B cell (primary cell): Measurements from ENCODE around the gene ZP1. TPM values are rescaled to one million over a fixed set of nuclear protein-coding genes. Genes with fewer than 3 reads are reported as not detected.

Source experiments
- ATAC-seq: fragments of 200-7000 bp; cut with Tn5 transposase; one replicate; pipeline ENCODE4 v1.10.0; 2021; ENCODE audit warnings: low read depth, mild to moderate bottlenecking, moderate number of reproducible peaks, moderate library complexity
- CTCF ChIA-PET: fragments of 350-600 bp; sonication (Branson Sonifier 250); formaldehyde crosslinking; loops from one replicate; lab custom pipeline; 2021; ENCODE audit warnings: antibody characterized with exemption, inconsistent platforms; lab: Charles Lee
- POLR2A ChIA-PET: fragments of 350-600 bp; sonication (Branson Sonifier 250); formaldehyde crosslinking; loops from one replicate; lab custom pipeline; 2021; ENCODE audit warnings: antibody characterized with exemption; lab: Charles Lee
- DNase-seq: peaks from one replicate; pipeline ENCODE4 v3.0.0; 2013
- H2AFZ ChIP-seq: 2 replicates; pipeline ENCODE4 v1.6.1; 2012; ENCODE audit warnings: mild to moderate bottlenecking, low read depth, low read length; ENCODE audit not compliant: insufficient read depth, poor library complexity, severe bottlenecking
- H3K27ac ChIP-seq, 2 donors: 1 replicate in 1 of 2; 2 replicates in 1 of 2; pipeline ENCODE4 v1.5.1; 2012 to 2013; ENCODE audit warnings: low read length in 2 of 2, mild to moderate bottlenecking in 2 of 2, moderate library complexity in 1 of 2
- H3K27me3 ChIP-seq, 4 experiments: fragments of 200-600 bp in 1 of 4; sonication (generic) in 1 of 4; replicated peaks in 1 of 4; 1 replicate in 2 of 4; 2 replicates in 2 of 4; pipeline versions ENCODE4 v1.6.1 to v1.7.0; 2013 to 2016; ENCODE audit warnings: low read length in 3 of 4, mild to moderate bottlenecking in 2 of 4, mixed read lengths in 1 of 4, moderate library complexity in 1 of 4; ENCODE audit not compliant: insufficient read depth in 4 of 4, control insufficient read depth in 3 of 4; ENCODE audit errors: control extremely low read depth in 1 of 4
- H3K36me3 ChIP-seq, 2 experiments: replicated peaks in 1 of 2; 1 replicate in 1 of 2; 2 replicates in 1 of 2; pipeline versions ENCODE4 v1.6.1 to v1.7.1; 2013; ENCODE audit warnings: low read length in 1 of 2; ENCODE audit not compliant: insufficient read depth in 2 of 2, control insufficient read depth in 1 of 2; ENCODE audit errors: control extremely low read depth in 1 of 2, extremely low read depth in 1 of 2
- H3K4me1 ChIP-seq, 2 donors: fragments of 200-600 bp in 1 of 2; sonication (generic) in 1 of 2; 1 replicate in 1 of 2; 2 replicates in 1 of 2; pipeline versions ENCODE4 v1.5.1 to v1.6.1; 2013 to 2017; ENCODE audit warnings: low read length in 2 of 2; ENCODE audit not compliant: control insufficient read depth in 2 of 2, insufficient read depth in 2 of 2
- H3K4me2 ChIP-seq: replicated peaks from 2 replicates; pipeline ENCODE3; 2012; ENCODE audit warnings: mild to moderate bottlenecking, low read depth, low read length; ENCODE audit not compliant: poor library complexity, severe bottlenecking
- H3K4me3 ChIP-seq, 5 experiments: fragments of 200-600 bp in 1 of 5; sonication (generic) in 1 of 5; 1 replicate in 3 of 5; 2 replicates in 2 of 5; pipeline versions ENCODE4 v1.5.1 to v1.7.0; 2011 to 2016; ENCODE audit warnings: low read length in 4 of 5, mild to moderate bottlenecking in 4 of 5, low read depth in 2 of 5, control low read depth in 1 of 5, moderate library complexity in 1 of 5; ENCODE audit not compliant: insufficient read depth in 1 of 5; ENCODE audit errors: control extremely low read depth in 1 of 5, extremely low read depth in 1 of 5
- H3K79me2 ChIP-seq: fragments of 200-600 bp; sonication (generic); one replicate; pipeline ENCODE4 v1.6.0; 2016; ENCODE audit warnings: low read length; ENCODE audit not compliant: control insufficient read depth, insufficient read depth
- H3K9ac ChIP-seq: fragments of 200-600 bp; sonication (generic); 2 replicates; pipeline ENCODE4 v1.6.1; 2017; ENCODE audit warnings: mild to moderate bottlenecking, low read length, moderate library complexity
- H3K9me3 ChIP-seq, 3 donors: one replicate each; pipeline versions ENCODE4 v1.6.1 to v1.7.1; 2013; ENCODE audit warnings: low read length in 2 of 3; ENCODE audit not compliant: control insufficient read depth in 2 of 3, insufficient read depth in 1 of 3; ENCODE audit errors: control extremely low read depth in 1 of 3
- H4K20me1 ChIP-seq: 2 replicates; pipeline ENCODE4 v1.6.0; 2012; ENCODE audit warnings: mild to moderate bottlenecking, low read length; ENCODE audit not compliant: insufficient read depth, control insufficient read depth, poor library complexity, severe bottlenecking
- H3K27ac Mint-ChIP-seq: one replicate; pipeline ENCODE4 v1.8.0; 2021; ENCODE audit warnings: mixed read lengths
- H3K27me3 Mint-ChIP-seq: one replicate; pipeline ENCODE4 v1.8.0; 2021; ENCODE audit warnings: mixed read lengths
- H3K4me1 Mint-ChIP-seq: one replicate; pipeline ENCODE4 v1.8.0; 2021; ENCODE audit warnings: mixed read lengths
- H3K4me3 Mint-ChIP-seq: one replicate; pipeline ENCODE4 v1.8.0; 2021; ENCODE audit warnings: mixed read lengths
- H3K9me3 Mint-ChIP-seq: one replicate; pipeline ENCODE4 v1.8.0; 2022; ENCODE audit warnings: mixed read lengths; ENCODE audit not compliant: insufficient read depth
- EZH2 ChIP-seq: IDR thresholded peaks from 2 replicates; pipeline ENCODE4 v1.6.1; 2012; ENCODE audit warnings: borderline replicate concordance, low read depth, mild to moderate bottlenecking, moderate library complexity, low read length; ENCODE audit not compliant: insufficient read depth, poor library complexity, severe bottlenecking
- WGBS: methylation state at CpG from one replicate; pipeline ENCODE4 v1.1.5; 2013; ENCODE audit warnings: missing lambda C conversion rate; ENCODE audit not compliant: insufficient coverage; 5-methylcytosine and 5-hydroxymethylcytosine counted together
- intact Hi-C: fragments of 100-400 bp; cut with micrococcal nuclease; formaldehyde crosslinking; loops from one replicate; pipeline ENCODE4 v1.10.0; 2022
- polyA plus RNA-seq: library from polyadenylated mRNA; depleted of rRNA; stranded (reverse); fragments of >200 nt; gene quantifications from 2 replicates; pipeline ENCODE4 v1.2.3, GENCODE V29; 2012
- total RNA-seq, 2 donors: library from RNA; stranded (reverse); fragments of 120-200 nt in 1 of 2; gene quantifications; 1 replicate in 1 of 2; 2 replicates in 1 of 2; pipeline versions ENCODE4 v1.2.3 to v1.2.4, GENCODE V29; 2013 to 2022
- TF ChIP-seq, protein P1 (sequence below): fragments of 200-600 bp; IDR thresholded peaks from one replicate; pipeline ENCODE4 v1.8.0; 2022; ENCODE audit warnings: antibody characterized with exemption, mild to moderate bottlenecking

The ZP1 gene
- total and polyA plus RNA-seq, 2 donors (not counting 1 experiment from before 2014, with no cell fraction given), result 0.06 TPM; not detected in 1

DNA sequence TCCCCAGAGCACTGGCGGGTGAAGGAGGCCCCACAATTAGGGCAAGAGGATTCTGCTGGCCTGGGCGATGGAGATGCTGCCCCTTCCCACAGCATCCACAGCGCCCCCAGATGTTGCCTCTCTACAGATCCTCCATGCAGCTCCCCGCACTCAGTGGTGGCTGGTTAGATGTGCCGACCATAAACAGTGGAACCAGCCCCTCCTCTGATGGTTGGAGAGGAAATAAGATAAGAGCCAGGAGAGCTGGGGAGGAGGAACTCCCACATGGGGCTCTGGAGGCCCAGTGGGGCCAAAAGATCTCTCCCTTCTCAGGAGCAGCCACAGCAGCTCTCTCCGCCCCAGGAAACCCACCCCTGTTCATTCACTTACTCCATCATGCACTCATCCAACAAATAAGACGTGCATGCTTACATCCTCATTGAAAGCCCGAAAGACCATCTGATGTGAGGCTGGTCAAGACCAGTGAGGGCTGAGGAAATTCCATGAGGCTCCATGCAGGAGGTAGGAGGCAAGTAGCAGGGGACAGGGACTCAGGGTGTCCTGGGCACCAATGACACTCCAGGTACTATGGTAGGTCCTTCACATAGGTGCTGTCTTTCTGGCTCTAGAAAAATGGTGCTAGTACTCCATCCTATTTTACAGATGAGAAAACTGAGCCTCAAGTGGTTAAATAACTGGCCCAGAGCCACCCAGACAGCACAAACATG, 13.0 kb upstream of the ZP1 start:
- Histone ChIP-seq H3K4me1 (peaks cover 4 to 7% of the 10 kb centered on the region in 2 donors), H3K27ac (no peak overlapping the region), H3K9ac (no peak overlapping the region), H3K9me3 (no peaks in the 10 kb centered on the region), H3K4me2 (no peak overlapping the region), H3K36me3 (peaks cover 0 to 28% of the 10 kb centered on the region in 2 experiments), H4K20me1 (no peaks in the 10 kb centered on the region), H2AFZ (no peak overlapping the region), H3K4me3 (no peak overlapping the region), H3K27me3 (no peaks in the 10 kb centered on the region), H3K79me2 (no peaks in the 10 kb centered on the region)
- DNase-seq (no peak), ATAC-seq (no peak)
- CTCF ChIA-PET, result no interaction called here
- peaks cover 9% of the 10 kb centered on the region for H3K4me1 Mint-ChIP-seq
- H3K27me3 Mint-ChIP-seq, result no peaks in the 10 kb centered on the region
- intact Hi-C loops, result no loop called here
- TF ChIP-seq EZH2, result no peak
- TF ChIP-seq, protein P1, sequence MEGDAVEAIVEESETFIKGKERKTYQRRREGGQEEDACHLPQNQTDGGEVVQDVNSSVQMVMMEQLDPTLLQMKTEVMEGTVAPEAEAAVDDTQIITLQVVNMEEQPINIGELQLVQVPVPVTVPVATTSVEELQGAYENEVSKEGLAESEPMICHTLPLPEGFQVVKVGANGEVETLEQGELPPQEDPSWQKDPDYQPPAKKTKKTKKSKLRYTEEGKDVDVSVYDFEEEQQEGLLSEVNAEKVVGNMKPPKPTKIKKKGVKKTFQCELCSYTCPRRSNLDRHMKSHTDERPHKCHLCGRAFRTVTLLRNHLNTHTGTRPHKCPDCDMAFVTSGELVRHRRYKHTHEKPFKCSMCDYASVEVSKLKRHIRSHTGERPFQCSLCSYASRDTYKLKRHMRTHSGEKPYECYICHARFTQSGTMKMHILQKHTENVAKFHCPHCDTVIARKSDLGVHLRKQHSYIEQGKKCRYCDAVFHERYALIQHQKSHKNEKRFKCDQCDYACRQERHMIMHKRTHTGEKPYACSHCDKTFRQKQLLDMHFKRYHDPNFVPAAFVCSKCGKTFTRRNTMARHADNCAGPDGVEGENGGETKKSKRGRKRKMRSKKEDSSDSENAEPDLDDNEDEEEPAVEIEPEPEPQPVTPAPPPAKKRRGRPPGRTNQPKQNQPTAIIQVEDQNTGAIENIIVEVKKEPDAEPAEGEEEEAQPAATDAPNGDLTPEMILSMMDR, result no peak
- 79% methylated on average over 2 of the region's 8 CpGs for WGBS
- no peak overlapping the region for H3K27ac Mint-ChIP-seq
- H3K4me3 Mint-ChIP-seq, result no peak overlapping the region
- no peaks in the 10 kb centered on the region for H3K9me3 Mint-ChIP-seq
- POLR2A ChIA-PET, result no interaction called here
